Lung microvascular endothelial cell (primary cell): Measurements from ENCODE around the gene PSMD13. TPM values are rescaled to one million over a fixed set of nuclear protein-coding genes. Genes with fewer than 3 reads are reported as not detected.

ENCODE experiments used
- DNase-seq, 2 donors: peaks; one replicate each; pipeline versions ENCODE4 v3.0.0 to v3.0.0-alpha.2; 2010; ENCODE audit warnings: low read depth in 2 of 2
- total RNA-seq: library from RNA; depleted of rRNA; stranded (reverse); fragments of >200 nt; gene quantifications from 2 replicates; pipeline ENCODE4 v1.2.1, GENCODE V29; 2014

PSMD13 gene
- total RNA-seq, 1 donor from 2014 or later, result 141 TPM

DNA sequence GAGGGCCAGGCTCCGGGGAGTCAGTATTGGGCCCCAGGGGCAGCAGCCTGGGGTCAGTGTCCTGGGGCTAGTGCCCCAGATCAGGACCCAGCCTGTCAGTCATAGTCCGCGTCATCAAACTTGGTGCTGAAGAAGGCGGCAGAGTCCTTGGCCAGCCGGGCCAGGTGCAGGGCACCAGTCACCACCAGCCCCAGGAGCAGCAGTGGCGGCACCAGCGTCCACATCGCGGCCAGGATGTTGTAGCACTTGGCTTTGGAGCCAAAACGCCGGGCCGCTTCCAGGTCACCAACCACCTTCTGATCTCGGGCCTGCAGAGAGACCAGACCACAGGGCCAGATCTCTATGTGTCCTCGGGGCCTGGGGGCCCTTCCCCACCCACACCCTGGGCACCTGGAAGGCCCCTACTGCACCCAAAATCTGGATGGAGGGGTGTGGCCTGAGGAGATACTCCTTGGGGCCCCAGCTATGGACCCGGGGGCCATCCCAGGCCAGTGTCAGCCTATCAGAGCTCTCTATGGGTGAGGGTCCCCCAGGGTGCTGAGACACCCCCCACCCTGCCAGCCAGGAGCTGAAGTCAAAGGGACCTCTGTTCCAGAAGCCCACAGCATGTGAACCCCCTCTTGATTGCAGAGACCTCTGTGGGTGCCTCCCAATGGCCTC lies 61.8 kb downstream of the PSMD13 start:
- peak in 1 of 2 donors; percentile 81 for DNase-seq

- no peak for DNase-seq
Observed at GRCh38 chr11:299081-299891, 62.5 kb downstream of the PSMD13 start, which contains the start of gene IFITM5. Gene IFITM5 (minus strand): TSS chr11:299526. CDS start chr11:299490, 36 bp downstream.

DNA sequence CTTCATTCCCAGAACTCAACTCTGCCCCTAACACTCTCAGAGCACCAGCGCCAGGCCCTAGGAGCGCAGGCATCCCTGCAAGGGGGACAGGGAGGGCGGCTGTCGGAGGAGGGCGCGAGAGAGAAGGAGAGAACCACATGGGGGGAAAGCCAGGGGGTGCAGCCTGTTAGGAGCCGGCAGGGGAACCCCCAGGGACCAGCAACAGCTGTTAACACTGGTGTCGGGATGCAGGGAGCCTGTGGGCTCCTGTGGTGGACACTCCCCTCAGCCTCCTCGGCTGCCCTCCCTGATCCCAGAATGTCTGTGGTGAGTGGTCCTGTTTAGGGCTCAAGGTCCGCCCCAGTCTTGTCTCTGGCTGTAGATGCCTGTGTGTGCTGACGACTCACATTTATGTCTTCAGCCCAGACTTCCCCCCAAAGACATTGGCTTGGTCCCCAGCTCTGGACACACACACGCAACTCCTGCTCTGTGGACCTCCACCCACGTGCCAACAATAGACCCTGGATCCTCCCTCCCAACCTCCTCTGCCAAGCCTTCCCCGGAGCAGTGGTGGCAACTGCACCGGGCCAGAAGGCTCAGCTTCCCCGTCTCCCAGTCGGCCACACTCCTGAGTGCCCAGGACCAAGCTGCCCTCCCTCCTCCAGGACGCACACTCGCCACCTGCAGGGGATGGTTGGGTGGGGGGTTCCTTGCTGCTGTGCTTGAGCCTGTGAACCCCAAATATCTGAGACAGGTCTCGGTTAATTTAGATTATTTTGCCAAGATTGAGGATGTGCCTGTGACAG lies 63.4 kb downstream of the PSMD13 start:
- DNase-seq, result no peak

Other genes with a start within 250 kb of the PSMD13 start
- gene SCGB1C1, start 43.9 kb upstream of the PSMD13 start, total RNA-seq, result not detected in 2 replicates
- 8.9 and 11.3 TPM in 2 replicates for gene BET1L, start 29.6 kb upstream of the PSMD13 start, total RNA-seq
- 122 and 160 TPM in 2 replicates for gene RIC8A, start 29.3 kb upstream of the PSMD13 start, total RNA-seq
- 6.0 and 6.8 TPM in 2 replicates for gene SIRT3, start 634 bp upstream of the PSMD13 start, total RNA-seq
- not detected in 2 replicates for gene NLRP6, start 41.4 kb downstream of the PSMD13 start, total RNA-seq
- gene PGGHG, start 52.1 kb downstream of the PSMD13 start, total RNA-seq, result 7.6 and 10.1 TPM in 2 replicates
- gene IFITM5, start 62.5 kb downstream of the PSMD13 start, total RNA-seq, result not detected in 2 replicates
- 32.1 and 71.9 TPM in 2 replicates for gene IFITM2, start 70.8 kb downstream of the PSMD13 start, total RNA-seq
- gene IFITM1, start 77.1 kb downstream of the PSMD13 start, total RNA-seq, result 0.20 and 0.87 TPM in 2 replicates
- 37.3 and 51.6 TPM in 2 replicates for gene IFITM3, start 83.9 kb downstream of the PSMD13 start, total RNA-seq
- gene B4GALNT4, start 132.5 kb downstream of the PSMD13 start, total RNA-seq, result 0.20 and 0.65 TPM in 2 replicates
- 0.22 and 0.40 TPM in 2 replicates for gene PKP3, start 157.2 kb downstream of the PSMD13 start, total RNA-seq
- gene SIGIRR, start 178.0 kb downstream of the PSMD13 start, total RNA-seq, result 32.9 and 35.7 TPM in 2 replicates
- gene ANO9, start 205.0 kb downstream of the PSMD13 start, total RNA-seq, result 0.44 and 0.99 TPM in 2 replicates
- gene PTDSS2, start 213.3 kb downstream of the PSMD13 start, total RNA-seq, result 21.8 and 31.7 TPM in 2 replicates